ENCODE data around the gene HOMER1.

GRCh38 chr5:79493596-79494345, 20.2 kb downstream of the HOMER1 start:
- TF ChIP-seq TAF1 (IDR thresholded peaks at IDR 0.05; ENCODE audit: borderline replicate concordance, low read depth, low read length) (no peak), POLR2AphosphoS5 (IDR thresholded peaks at IDR 0.05; ENCODE audit: low read depth, low read length) (no peak), POLR2A (IDR thresholded peaks at IDR 0.05; ENCODE audit: low read depth, low read length) (no peak)
